ENCODE measurements around the gene HAUS6.
"Not testable (repeated sequence)": the region's sequence is repeated elsewhere in the genome, so short reads cannot be mapped to it uniquely, and the experiment has no call there.

The HAUS6 gene

GRCh38 chr9:19023078-19023477 lies 79.6 kb downstream of the HAUS6 start:
- no peak for TF ChIP-seq CTCF (IDR thresholded peaks at IDR 0.05; ENCODE audit: low read depth, low read length, missing control alignments)
- in situ Hi-C loops (cut with HindIII; ENCODE audit: low sequenced_read_pairs), result loop anchor here (25.0 kb wide), 1 partner anchor 761 kb away; no protein-coding TSS in a partner anchor
- H3K4me3 ChIP-seq (ENCODE audit: low read depth, low read length), result no peak overlapping the region
- no peak for DNase-seq (ENCODE audit: low read depth)

- in situ Hi-C loops (cut with HindIII; ENCODE audit: low sequenced_read_pairs), result loop anchor here (25.0 kb wide), 1 partner anchor 760 kb away; no protein-coding TSS in a partner anchor
- H3K4me3 ChIP-seq (ENCODE audit: low read depth, low read length), result no peak overlapping the region
- no peak for DNase-seq (ENCODE audit: low read depth)
- TF ChIP-seq CTCF (IDR thresholded peaks at IDR 0.05; ENCODE audit: low read depth, low read length, missing control alignments), result no peak
These were observed 80.5 kb downstream of the HAUS6 start for GRCh38 chr9:19022206-19022605.

- not testable (repeated sequence) for H3K4me3 ChIP-seq (ENCODE audit: low read depth, low read length)
- in situ Hi-C loops (cut with HindIII; ENCODE audit: low sequenced_read_pairs), result loop anchor here (25.0 kb wide), 1 partner anchor 759 kb away; no protein-coding TSS in a partner anchor
These were observed 81.1 kb downstream of the HAUS6 start for GRCh38 chr9:19021649-19022048.

GRCh38 chr9:19020886-19021455 lies 81.7 kb downstream of the HAUS6 start:
- H3K4me3 ChIP-seq (ENCODE audit: low read depth, low read length), result no peak overlapping the region
- no peak for TF ChIP-seq CTCF (IDR thresholded peaks at IDR 0.05; ENCODE audit: low read depth, low read length, missing control alignments)
- DNase-seq (ENCODE audit: low read depth), result no peak
- in situ Hi-C loops (cut with HindIII; ENCODE audit: low sequenced_read_pairs), result loop anchor here (25.0 kb wide), 1 partner anchor 759 kb away; no protein-coding TSS in a partner anchor

More at GRCh38 chr9:19021649-19022048, 81.1 kb downstream of the HAUS6 start:
- not testable (repeated sequence) for DNase-seq (ENCODE audit: low read depth)

GRCh38 chr9:19018201-19018600 lies 84.5 kb downstream of the HAUS6 start:
- H3K4me3 ChIP-seq (ENCODE audit: low read depth, low read length), result no peak overlapping the region
- no peak for TF ChIP-seq CTCF (IDR thresholded peaks at IDR 0.05; ENCODE audit: low read depth, low read length, missing control alignments)
- in situ Hi-C loops (cut with HindIII; ENCODE audit: low sequenced_read_pairs), result loop anchor here (25.0 kb wide), 1 partner anchor 756 kb away; no protein-coding TSS in a partner anchor
- no peak for DNase-seq (ENCODE audit: low read depth)

- no peak for DNase-seq (ENCODE audit: low read depth)
- H3K4me3 ChIP-seq (ENCODE audit: low read depth, low read length), result no peak overlapping the region
- in situ Hi-C loops (cut with HindIII; ENCODE audit: low sequenced_read_pairs), result loop anchor here (25.0 kb wide), 1 partner anchor 747 kb away; no protein-coding TSS in a partner anchor
- no peak for TF ChIP-seq CTCF (IDR thresholded peaks at IDR 0.05; ENCODE audit: low read depth, low read length, missing control alignments)
These were observed 93.2 kb downstream of the HAUS6 start for GRCh38 chr9:19009391-19009965.
